ENCODE measurements around the gene DHCR7. TPM values are rescaled to one million over a fixed set of nuclear protein-coding genes. Genes with fewer than 3 reads are reported as not detected.

DHCR7 gene
- total and polyA plus RNA-seq, 12 donors = 31.8 to 904 (median 85.3) TPM

GRCh38 chr11:71387200-71387599 lies 61.0 kb downstream of the DHCR7 start:
- no peaks in the 10 kb centered on the region for H3K27me3 ChIP-seq
- H3K4me1 ChIP-seq (replicated peaks in 1 of 2) = no peaks in the 10 kb centered on the region
- no peak overlapping the region for H3K27ac ChIP-seq
- no peak for TF ChIP-seq CTCF (IDR thresholded peaks at IDR 0.05)
- TF ChIP-seq POLR2A (IDR thresholded peaks at IDR 0.05) = no peak
- DNase-seq = no peak
- WGBS, 4 donors = 74 to 100% (median 81%) methylated on average over 1 to 3 of the region's 3 CpGs
- intact Hi-C loops (cut with DNase I) = no loop called here
- no peaks in the 10 kb centered on the region for H3K9me3 ChIP-seq (replicated peaks in 1 of 3)
- no peak overlapping the region for H3K4me3 ChIP-seq
- no peaks in the 10 kb centered on the region for H3K36me3 ChIP-seq (replicated peaks in 1 of 2)

- WGBS, 4 donors = 59 to 69% (median 61%) methylated on average over 4 of the region's 4 CpGs
- Histone ChIP-seq H3K36me3 (replicated peaks in 1 of 2) (no peaks in the 10 kb centered on the region), H3K27me3 (no peaks in the 10 kb centered on the region), H3K4me3 (no peak overlapping the region), H3K9me3 (replicated peaks in 1 of 3) (no peaks in the 10 kb centered on the region), H3K4me1 (replicated peaks in 1 of 2) (no peaks in the 10 kb centered on the region), H3K27ac (no peak overlapping the region)
- TF ChIP-seq POLR2A (IDR thresholded peaks at IDR 0.05) (no peak), CTCF (IDR thresholded peaks at IDR 0.05) (no peak)
- no peak for DNase-seq
- intact Hi-C loops (cut with DNase I) = no loop called here
Observed at GRCh38 chr11:71386202-71386601, 62.0 kb downstream of the DHCR7 start.

GRCh38 chr11:71385091-71385490 lies 63.1 kb downstream of the DHCR7 start:
- Histone ChIP-seq H3K27ac (no peak overlapping the region), H3K27me3 (no peaks in the 10 kb centered on the region)

GRCh38 chr11:71384561-71384960 lies 63.6 kb downstream of the DHCR7 start:
- no peak for TF ChIP-seq POLR2A (IDR thresholded peaks at IDR 0.05)
- no peak for TF ChIP-seq CTCF (IDR thresholded peaks at IDR 0.05)
- H3K4me1 ChIP-seq (replicated peaks in 1 of 2) = no peaks in the 10 kb centered on the region
- no peak overlapping the region for H3K4me3 ChIP-seq
- H3K27me3 ChIP-seq = no peaks in the 10 kb centered on the region
- 65 to 75% (median 70%) methylated on average over 8 of the region's 8 CpGs for WGBS, 4 donors
- H3K9me3 ChIP-seq (replicated peaks in 1 of 3) = no peaks in the 10 kb centered on the region
- H3K36me3 ChIP-seq (replicated peaks in 1 of 2) = no peaks in the 10 kb centered on the region
- no peak for DNase-seq
- no peak overlapping the region for H3K27ac ChIP-seq
- intact Hi-C loops (cut with DNase I) = no loop called here

More at GRCh38 chr11:71385091-71385490, 63.1 kb downstream of the DHCR7 start:
- DNase-seq = no peak
- H3K4me3 ChIP-seq = no peak overlapping the region
- no peaks in the 10 kb centered on the region for H3K36me3 ChIP-seq (replicated peaks in 1 of 2)
- no peaks in the 10 kb centered on the region for H3K4me1 ChIP-seq (replicated peaks in 1 of 2)
- TF ChIP-seq CTCF (IDR thresholded peaks at IDR 0.05) = no peak
- intact Hi-C loops (cut with DNase I) = no loop called here
- WGBS, 4 donors = 77 to 85% (median 81%) methylated on average over 6 of the region's 6 CpGs
- H3K9me3 ChIP-seq (replicated peaks in 1 of 3) = no peaks in the 10 kb centered on the region

Small RNA genes within 50 kb of the gene (microRNA-seq; reads per million reads assigned to microRNA genes)
- gene MIR6754 = 0 to 0.45 (median 0.28) reads per million in 3 donors

Small RNA genes within 50 kb of the gene (small RNA-seq; reads per million reads assigned to genes)
- 0 reads per million in 2 donors for gene MIR6754

Other genes with a start within 250 kb of the DHCR7 start
- 1 to 10 TPM in 8 of 9 donors, under 1 TPM in 1; 0.95 to 6.4 (median 3.4) TPM for gene SHANK2, start 195.8 kb downstream of the DHCR7 start, total RNA-seq
- gene SHANK2, start 195.8 kb downstream of the DHCR7 start, polyA plus RNA-seq = 1 to 10 TPM in 2 of 3 donors, under 1 TPM in 1; 0.77 to 2.0 (median 1.6) TPM
- gene NADSYN1, start 4.8 kb upstream of the DHCR7 start, total RNA-seq = 10 to 100 TPM; 42.2 to 77.4 (median 56.1) TPM
- 100 to 1,000 TPM in 2 of 3 donors, 10 to 100 TPM in 1; 37.1 to 128 (median 114) TPM for gene NADSYN1, start 4.8 kb upstream of the DHCR7 start, polyA plus RNA-seq
- under 1 TPM in 1 of 9 donors, not detected in 8; 0.28 TPM for gene KRTAP5-7, start 78.9 kb upstream of the DHCR7 start, total RNA-seq
- gene KRTAP5-7, start 78.9 kb upstream of the DHCR7 start, polyA plus RNA-seq = under 1 TPM in 1 of 3 donors, not detected in 2; 0.07 TPM
- under 1 TPM in 1 of 9 donors, not detected in 8; 0.28 TPM for gene KRTAP5-8, start 89.6 kb upstream of the DHCR7 start, total RNA-seq
- not detected for gene KRTAP5-8, start 89.6 kb upstream of the DHCR7 start, polyA plus RNA-seq
- under 1 TPM in 1 of 9 donors, not detected in 8; 0.18 TPM for gene KRTAP5-9, start 100.0 kb upstream of the DHCR7 start, total RNA-seq
- gene KRTAP5-9, start 100.0 kb upstream of the DHCR7 start, polyA plus RNA-seq = 1 to 10 TPM in 1 of 3 donors, under 1 TPM in 2; 0.18 to 1.6 (median 0.71) TPM
- gene KRTAP5-10, start 117.2 kb upstream of the DHCR7 start, total RNA-seq = under 1 TPM in 1 of 9 donors, not detected in 8; 0.06 TPM
- gene KRTAP5-10, start 117.2 kb upstream of the DHCR7 start, polyA plus RNA-seq = under 1 TPM in 2 of 3 donors, not detected in 1; 0.27 to 0.48 TPM
- gene KRTAP5-11, start 134.5 kb upstream of the DHCR7 start, total RNA-seq = not detected
- not detected for gene KRTAP5-11, start 134.5 kb upstream of the DHCR7 start, polyA plus RNA-seq